Astrocyte (in vitro differentiated cells and primary cell): Measurements from ENCODE around the gene PDZD2.

Source experiments
- EZH2 ChIP-seq: IDR thresholded peaks from 2 replicates; pipeline ENCODE4 v1.6.1; 2012; ENCODE audit warnings: mild to moderate bottlenecking, low read length, inconsistent platforms; ENCODE audit not compliant: insufficient read depth
- TF ChIP-seq, protein P1 (sequence below): IDR thresholded peaks from 2 replicates; pipeline ENCODE4 v1.5.1; 2011; ENCODE audit warnings: low read depth, mild to moderate bottlenecking, inconsistent platforms, low read length, moderate library complexity; ENCODE audit not compliant: insufficient read depth

DNA sequence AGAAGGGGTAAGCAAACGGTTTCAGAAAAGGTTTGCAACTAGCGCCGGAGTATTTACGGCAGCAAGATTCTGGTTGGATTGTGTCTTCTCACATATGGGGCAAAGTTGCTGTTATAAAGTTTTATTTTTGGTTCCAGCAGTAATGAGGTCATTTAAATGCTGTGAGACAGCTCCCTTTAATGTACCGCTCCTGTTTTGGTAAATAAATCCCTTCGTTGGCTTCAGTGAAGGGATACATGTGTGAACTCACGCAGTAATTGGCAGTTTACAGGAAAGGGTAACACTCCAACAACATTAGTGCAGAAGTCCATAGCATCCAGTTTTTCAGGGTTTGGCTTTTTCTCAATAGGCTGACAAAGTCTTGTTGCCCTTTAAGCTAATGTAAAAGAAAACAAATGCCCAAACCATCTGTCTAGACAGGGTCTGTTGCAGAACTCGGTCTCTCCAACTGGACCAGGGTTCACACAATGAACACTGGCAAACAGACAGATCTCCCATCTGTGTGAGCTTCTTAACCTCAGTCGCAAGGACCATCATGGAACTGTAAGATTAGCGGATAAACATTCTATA is 351.2 kb downstream of the PDZD2 start:
- TF ChIP-seq, protein P1, sequence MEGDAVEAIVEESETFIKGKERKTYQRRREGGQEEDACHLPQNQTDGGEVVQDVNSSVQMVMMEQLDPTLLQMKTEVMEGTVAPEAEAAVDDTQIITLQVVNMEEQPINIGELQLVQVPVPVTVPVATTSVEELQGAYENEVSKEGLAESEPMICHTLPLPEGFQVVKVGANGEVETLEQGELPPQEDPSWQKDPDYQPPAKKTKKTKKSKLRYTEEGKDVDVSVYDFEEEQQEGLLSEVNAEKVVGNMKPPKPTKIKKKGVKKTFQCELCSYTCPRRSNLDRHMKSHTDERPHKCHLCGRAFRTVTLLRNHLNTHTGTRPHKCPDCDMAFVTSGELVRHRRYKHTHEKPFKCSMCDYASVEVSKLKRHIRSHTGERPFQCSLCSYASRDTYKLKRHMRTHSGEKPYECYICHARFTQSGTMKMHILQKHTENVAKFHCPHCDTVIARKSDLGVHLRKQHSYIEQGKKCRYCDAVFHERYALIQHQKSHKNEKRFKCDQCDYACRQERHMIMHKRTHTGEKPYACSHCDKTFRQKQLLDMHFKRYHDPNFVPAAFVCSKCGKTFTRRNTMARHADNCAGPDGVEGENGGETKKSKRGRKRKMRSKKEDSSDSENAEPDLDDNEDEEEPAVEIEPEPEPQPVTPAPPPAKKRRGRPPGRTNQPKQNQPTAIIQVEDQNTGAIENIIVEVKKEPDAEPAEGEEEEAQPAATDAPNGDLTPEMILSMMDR = no peak
- no peak for TF ChIP-seq EZH2
